SK-N-SH (cell line): ENCODE results near the gene FAM3B.

ENCODE experiments used
- JUND ChIP-seq: IDR thresholded peaks from 2 replicates; pipeline ENCODE4 v1.4.0; 2012
- TF ChIP-seq, protein P1 (sequence below): fragments of 200-600 bp; sonication (generic); IDR thresholded peaks from 2 replicates; pipeline ENCODE4 v1.6.1; 2017; ENCODE audit warnings: antibody characterized with exemption, mild to moderate bottlenecking, moderate library complexity

DNA sequence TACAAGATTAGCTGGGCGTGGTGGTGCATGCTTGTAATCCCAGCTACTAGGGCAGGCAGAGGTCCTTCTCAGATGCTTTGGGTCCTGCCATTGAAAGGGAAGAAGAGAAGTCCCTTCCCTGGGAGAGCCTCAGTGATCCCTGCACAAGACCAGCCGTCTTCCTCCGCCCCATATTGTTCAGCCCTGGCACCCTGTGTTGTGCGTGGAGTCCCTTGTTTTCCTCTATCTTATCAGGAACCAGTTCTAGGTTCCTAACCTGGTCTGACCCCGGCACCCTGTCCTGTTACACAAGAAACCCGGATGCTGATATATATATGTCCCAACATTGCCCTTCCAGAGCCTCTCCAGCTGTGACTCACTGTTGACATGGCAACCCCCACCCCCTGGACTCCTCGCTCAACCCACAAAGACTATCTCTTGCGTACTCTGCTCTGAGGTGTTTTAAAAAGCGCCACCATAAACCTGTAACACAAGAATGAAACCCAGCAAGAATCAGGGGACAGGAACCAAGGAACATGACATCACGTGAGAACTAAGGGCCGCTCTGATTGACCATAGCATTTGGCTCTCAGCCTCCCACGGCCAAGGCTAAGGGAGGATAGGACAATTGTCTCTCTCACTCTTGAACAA is 50.0 kb downstream of the FAM3B start:
- TF ChIP-seq, protein P1, sequence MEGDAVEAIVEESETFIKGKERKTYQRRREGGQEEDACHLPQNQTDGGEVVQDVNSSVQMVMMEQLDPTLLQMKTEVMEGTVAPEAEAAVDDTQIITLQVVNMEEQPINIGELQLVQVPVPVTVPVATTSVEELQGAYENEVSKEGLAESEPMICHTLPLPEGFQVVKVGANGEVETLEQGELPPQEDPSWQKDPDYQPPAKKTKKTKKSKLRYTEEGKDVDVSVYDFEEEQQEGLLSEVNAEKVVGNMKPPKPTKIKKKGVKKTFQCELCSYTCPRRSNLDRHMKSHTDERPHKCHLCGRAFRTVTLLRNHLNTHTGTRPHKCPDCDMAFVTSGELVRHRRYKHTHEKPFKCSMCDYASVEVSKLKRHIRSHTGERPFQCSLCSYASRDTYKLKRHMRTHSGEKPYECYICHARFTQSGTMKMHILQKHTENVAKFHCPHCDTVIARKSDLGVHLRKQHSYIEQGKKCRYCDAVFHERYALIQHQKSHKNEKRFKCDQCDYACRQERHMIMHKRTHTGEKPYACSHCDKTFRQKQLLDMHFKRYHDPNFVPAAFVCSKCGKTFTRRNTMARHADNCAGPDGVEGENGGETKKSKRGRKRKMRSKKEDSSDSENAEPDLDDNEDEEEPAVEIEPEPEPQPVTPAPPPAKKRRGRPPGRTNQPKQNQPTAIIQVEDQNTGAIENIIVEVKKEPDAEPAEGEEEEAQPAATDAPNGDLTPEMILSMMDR, result no peak
- no peak for TF ChIP-seq JUND
